Osteoblast (primary cell): Measurements from ENCODE around the gene KLK10. TPM values are rescaled to one million over a fixed set of nuclear protein-coding genes. Genes with fewer than 3 reads are reported as not detected.
A peak's percentile ranks its signal among the peaks of the same experiment; 100 is the strongest.

Source experiments
- DNase-seq: peaks from one replicate; pipeline ENCODE4 v3.0.0; 2011; ENCODE audit warnings: low spot score, mixed read lengths; ENCODE audit not compliant: insufficient read length; ENCODE audit errors: missing footprints
- H2AFZ ChIP-seq: 2 replicates; pipeline ENCODE4 v1.6.0; 2011; ENCODE audit warnings: mild to moderate bottlenecking, low read length
- H3K27ac ChIP-seq: 2 replicates; pipeline ENCODE4 v1.5.1; 2011; ENCODE audit warnings: mild to moderate bottlenecking, low read depth, low read length, moderate library complexity
- H3K27me3 ChIP-seq: 2 replicates; pipeline ENCODE4 v1.6.0; 2012; ENCODE audit warnings: mild to moderate bottlenecking, control low read depth, inconsistent platforms, low read length, moderate library complexity; ENCODE audit not compliant: insufficient read depth
- H3K36me3 ChIP-seq: 2 replicates; pipeline ENCODE4 v1.5.1; 2011; ENCODE audit warnings: mild to moderate bottlenecking, low read length, control low read depth, moderate library complexity; ENCODE audit not compliant: insufficient read depth
- H3K4me1 ChIP-seq: 2 replicates; pipeline ENCODE4 v1.5.1; 2011; ENCODE audit warnings: mild to moderate bottlenecking, low read length, control low read depth, moderate library complexity; ENCODE audit not compliant: insufficient read depth
- H3K4me2 ChIP-seq: 2 replicates; pipeline ENCODE4 v1.6.0; 2011; ENCODE audit warnings: mild to moderate bottlenecking, low read length; ENCODE audit not compliant: insufficient read depth
- H3K4me3 ChIP-seq: fragments of 200-600 bp; sonication (generic); 3 replicates; pipeline ENCODE4 v1.5.1; 2012; ENCODE audit warnings: mild to moderate bottlenecking, low read length, inconsistent platforms; ENCODE audit not compliant: insufficient read depth
- H3K79me2 ChIP-seq: 2 replicates; pipeline ENCODE4 v1.6.0; 2012; ENCODE audit warnings: mild to moderate bottlenecking, low read length, control low read depth, inconsistent platforms; ENCODE audit not compliant: insufficient read depth
- H3K9me3 ChIP-seq: 2 replicates; pipeline ENCODE4 v1.5.1; 2011; ENCODE audit warnings: low read depth, low read length, control low read depth
- H4K20me1 ChIP-seq: 2 replicates; pipeline ENCODE4 v1.6.0; 2012; ENCODE audit warnings: mild to moderate bottlenecking, low read length, control low read depth; ENCODE audit not compliant: insufficient read depth
- total RNA-seq: library from RNA; depleted of rRNA; stranded (reverse); fragments of >200 nt; gene quantifications from 2 replicates; pipeline ENCODE4 v1.2.3, GENCODE V29; 2012
- TF ChIP-seq, protein P1 (sequence below): IDR thresholded peaks from 2 replicates; pipeline ENCODE4 v1.5.1; 2011; ENCODE audit warnings: mild to moderate bottlenecking, low read depth, low read length, moderate library complexity; ENCODE audit errors: extremely low read depth

The KLK10 gene
- total RNA-seq, 1 donor = not detected

DNA sequence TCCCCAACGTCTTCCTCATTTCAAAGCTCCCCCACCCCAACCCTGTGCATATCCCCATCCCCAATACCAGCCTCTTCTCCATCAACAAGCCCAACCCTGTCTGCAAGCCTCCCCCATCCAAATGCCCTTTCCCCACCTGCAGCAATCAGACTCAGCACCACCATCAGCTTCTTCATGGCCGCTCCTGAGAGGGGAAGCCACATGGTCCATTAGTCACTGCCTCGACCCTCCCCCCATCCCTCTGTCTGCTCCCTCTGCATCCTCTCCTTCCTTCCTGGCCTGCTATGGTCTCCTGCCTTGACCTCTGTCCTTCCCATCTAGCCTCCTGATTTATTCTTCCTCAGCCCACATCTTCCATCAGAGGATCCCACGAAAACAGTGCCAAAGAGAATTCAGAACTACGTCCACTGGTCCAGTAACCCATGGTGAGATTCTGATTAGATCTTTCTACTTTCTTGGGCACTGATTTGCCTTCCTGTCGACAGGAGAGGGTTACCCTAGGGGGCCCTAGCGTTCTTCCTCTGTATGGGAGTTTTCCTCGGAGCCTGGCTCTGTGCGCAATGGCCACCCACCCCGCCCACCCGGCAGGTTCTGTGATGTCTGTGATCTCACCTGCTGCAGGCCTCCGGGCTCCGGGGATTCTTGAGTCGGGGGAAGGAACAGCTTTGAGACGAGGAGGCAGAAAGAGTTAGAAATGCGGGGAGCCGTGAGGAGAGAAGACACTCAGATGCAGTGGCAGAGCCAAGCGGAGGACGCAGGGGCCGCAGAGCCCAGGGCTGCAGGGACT, 51.4 kb downstream of the KLK10 start:
- Histone ChIP-seq H4K20me1 (no peaks in the 10 kb centered on the region), H3K27ac (no peak overlapping the region), H3K4me2 (no peak overlapping the region), H3K9me3 (no peaks in the 10 kb centered on the region), H3K4me1 (no peaks in the 10 kb centered on the region), H3K36me3 (no peaks in the 10 kb centered on the region), H3K4me3 (no peak overlapping the region), H3K79me2 (no peaks in the 10 kb centered on the region), H3K27me3 (peaks cover 4% of the 10 kb centered on the region), H2AFZ (no peak overlapping the region)
- peak; percentile 41 for DNase-seq
- TF ChIP-seq, protein P1, sequence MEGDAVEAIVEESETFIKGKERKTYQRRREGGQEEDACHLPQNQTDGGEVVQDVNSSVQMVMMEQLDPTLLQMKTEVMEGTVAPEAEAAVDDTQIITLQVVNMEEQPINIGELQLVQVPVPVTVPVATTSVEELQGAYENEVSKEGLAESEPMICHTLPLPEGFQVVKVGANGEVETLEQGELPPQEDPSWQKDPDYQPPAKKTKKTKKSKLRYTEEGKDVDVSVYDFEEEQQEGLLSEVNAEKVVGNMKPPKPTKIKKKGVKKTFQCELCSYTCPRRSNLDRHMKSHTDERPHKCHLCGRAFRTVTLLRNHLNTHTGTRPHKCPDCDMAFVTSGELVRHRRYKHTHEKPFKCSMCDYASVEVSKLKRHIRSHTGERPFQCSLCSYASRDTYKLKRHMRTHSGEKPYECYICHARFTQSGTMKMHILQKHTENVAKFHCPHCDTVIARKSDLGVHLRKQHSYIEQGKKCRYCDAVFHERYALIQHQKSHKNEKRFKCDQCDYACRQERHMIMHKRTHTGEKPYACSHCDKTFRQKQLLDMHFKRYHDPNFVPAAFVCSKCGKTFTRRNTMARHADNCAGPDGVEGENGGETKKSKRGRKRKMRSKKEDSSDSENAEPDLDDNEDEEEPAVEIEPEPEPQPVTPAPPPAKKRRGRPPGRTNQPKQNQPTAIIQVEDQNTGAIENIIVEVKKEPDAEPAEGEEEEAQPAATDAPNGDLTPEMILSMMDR = no peak

DNA sequence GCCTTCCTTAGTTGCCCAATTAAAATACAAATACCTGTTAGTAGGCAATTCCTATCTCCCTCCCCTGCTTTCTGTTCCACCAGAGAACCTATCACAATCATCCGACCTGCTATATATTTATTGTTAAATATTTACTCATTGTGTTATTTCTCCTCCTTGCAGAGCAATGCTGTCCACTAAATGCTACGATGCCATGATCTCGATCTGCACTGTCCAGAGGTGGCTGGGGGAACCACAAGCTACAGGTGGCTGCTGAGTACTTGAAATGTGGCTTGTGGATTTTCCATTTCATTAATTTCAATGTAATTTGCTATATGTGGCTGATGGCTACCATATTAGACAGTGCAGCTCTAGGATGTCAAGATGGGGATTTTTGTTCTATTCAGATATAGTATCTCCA, 55.2 kb downstream of the KLK10 start:
- no peak overlapping the region for H3K4me3 ChIP-seq
- no peak overlapping the region for H2AFZ ChIP-seq
- DNase-seq = peak; percentile 62
- no peaks in the 10 kb centered on the region for H3K36me3 ChIP-seq
- no peaks in the 10 kb centered on the region for H3K9me3 ChIP-seq
- no peak overlapping the region for H3K4me2 ChIP-seq
- H3K27ac ChIP-seq = no peak overlapping the region
- no peaks in the 10 kb centered on the region for H3K4me1 ChIP-seq
- H4K20me1 ChIP-seq = no peaks in the 10 kb centered on the region
- H3K27me3 ChIP-seq = peaks cover 4% of the 10 kb centered on the region
- TF ChIP-seq, protein P1 = no peak
- no peaks in the 10 kb centered on the region for H3K79me2 ChIP-seq

DNA sequence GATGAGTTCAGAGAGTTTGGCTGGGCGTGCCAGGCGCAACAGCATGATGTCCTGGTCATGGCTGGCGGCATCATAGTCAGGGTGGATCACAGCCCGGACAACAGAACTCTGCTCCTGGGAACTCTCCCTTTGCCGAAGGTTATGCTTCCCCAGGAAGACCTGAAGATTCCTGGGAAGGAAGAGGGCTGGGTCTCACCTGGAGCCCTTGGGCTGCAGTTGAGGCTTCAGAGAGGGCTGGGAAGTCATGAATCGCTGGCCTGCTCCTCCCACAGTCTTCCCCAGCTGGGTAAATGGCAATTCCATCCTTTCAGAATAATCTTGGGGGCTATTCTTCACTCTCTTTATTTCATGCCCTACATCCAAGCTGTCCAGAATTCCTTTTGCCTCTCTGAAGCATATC, 56.1 kb downstream of the KLK10 start:
- no peaks in the 10 kb centered on the region for H3K9me3 ChIP-seq
- peaks cover 4% of the 10 kb centered on the region for H3K27me3 ChIP-seq
- no peak overlapping the region for H3K4me3 ChIP-seq
- TF ChIP-seq, protein P1 = no peak
- H3K27ac ChIP-seq = no peak overlapping the region
- H2AFZ ChIP-seq = no peak overlapping the region
- H3K4me1 ChIP-seq = no peaks in the 10 kb centered on the region
- H3K36me3 ChIP-seq = no peaks in the 10 kb centered on the region
- no peak overlapping the region for H3K4me2 ChIP-seq
- no peaks in the 10 kb centered on the region for H3K79me2 ChIP-seq
- DNase-seq = no peak
- no peaks in the 10 kb centered on the region for H4K20me1 ChIP-seq

Other genes with a start within 250 kb of the KLK10 start
- gene GPR32, start 249.2 kb downstream of the KLK10 start, total RNA-seq = not detected in 2 replicates
- not detected in 2 replicates for gene ACP4, start 229.3 kb downstream of the KLK10 start, total RNA-seq
- gene KLK1, start 195.9 kb downstream of the KLK10 start, total RNA-seq = not detected in 2 replicates
- not detected in 2 replicates for gene KLK15, start 186.1 kb downstream of the KLK10 start, total RNA-seq
- gene KLK3, start 164.8 kb downstream of the KLK10 start, total RNA-seq = not detected in 2 replicates
- gene KLK2, start 146.3 kb downstream of the KLK10 start, total RNA-seq = not detected in 2 replicates
- gene KLK4, start 108.3 kb downstream of the KLK10 start, total RNA-seq = 0.29 TPM in 1 of 2 replicates, not detected in the other
- not detected in 2 replicates for gene KLK5, start 66.7 kb downstream of the KLK10 start, total RNA-seq
- not detected in 2 replicates for gene KLK6, start 50.1 kb downstream of the KLK10 start, total RNA-seq
- not detected in 2 replicates for gene KLK7, start 35.8 kb downstream of the KLK10 start, total RNA-seq
- not detected in 2 replicates for gene KLK8, start 18.1 kb downstream of the KLK10 start, total RNA-seq
- not detected in 2 replicates for gene KLK11, start 6.9 kb upstream of the KLK10 start, total RNA-seq
- not detected in 2 replicates for gene KLK12, start 15.3 kb upstream of the KLK10 start, total RNA-seq
- not detected in 2 replicates for gene KLK13, start 45.4 kb upstream of the KLK10 start, total RNA-seq
- not detected in 2 replicates for gene KLK14, start 63.2 kb upstream of the KLK10 start, total RNA-seq
- 4.1 and 4.3 TPM in 2 replicates for gene CTU1, start 88.7 kb upstream of the KLK10 start, total RNA-seq
- gene SIGLEC9, start 105.2 kb upstream of the KLK10 start, total RNA-seq = under 0.01 TPM in 1 of 2 replicates, not detected in the other
- not detected in 2 replicates for gene SIGLEC7, start 122.6 kb upstream of the KLK10 start, total RNA-seq
- gene CD33, start 205.4 kb upstream of the KLK10 start, total RNA-seq = not detected in 2 replicates
- not detected in 2 replicates for gene SIGLECL1, start 231.4 kb upstream of the KLK10 start, total RNA-seq